ENCODE data around the gene BICD1.

BICD1 gene

DNA sequence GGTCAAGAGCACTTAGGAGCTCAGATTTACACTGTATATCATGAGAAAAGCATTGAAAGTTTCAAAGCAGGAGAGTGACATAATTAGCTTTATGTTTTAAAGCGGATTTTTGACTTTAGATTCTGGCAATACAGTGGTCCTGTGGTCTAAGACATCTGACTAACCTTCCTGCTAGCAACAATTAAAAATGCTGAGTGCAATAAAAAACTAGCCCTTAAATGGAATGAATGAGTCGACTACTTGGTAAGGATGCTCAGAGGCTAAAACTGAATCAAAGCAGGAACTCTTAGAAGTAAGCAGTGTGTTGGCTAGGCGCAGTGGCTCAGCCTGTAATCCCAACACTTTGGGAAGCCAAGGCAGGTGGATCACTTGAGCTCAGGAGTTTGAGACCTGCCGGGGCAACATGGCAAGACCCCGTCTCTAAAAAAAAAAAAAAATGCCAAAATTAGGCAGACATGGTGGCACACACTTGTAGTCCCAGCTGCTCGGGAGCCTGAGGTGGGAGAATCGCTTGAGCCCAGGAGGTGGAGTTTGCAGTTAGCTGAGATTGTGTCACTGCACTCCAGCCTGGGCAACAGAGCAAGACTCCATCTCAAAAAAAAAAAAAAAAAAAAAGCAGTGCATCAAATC lies 18.9 kb downstream of the BICD1 start:
- DNase-seq (ENCODE audit: low spot score) = no peak
- no peak for TF ChIP-seq CTCF (IDR thresholded peaks at IDR 0.05; ENCODE audit: extremely low read depth, missing control alignments)

DNA sequence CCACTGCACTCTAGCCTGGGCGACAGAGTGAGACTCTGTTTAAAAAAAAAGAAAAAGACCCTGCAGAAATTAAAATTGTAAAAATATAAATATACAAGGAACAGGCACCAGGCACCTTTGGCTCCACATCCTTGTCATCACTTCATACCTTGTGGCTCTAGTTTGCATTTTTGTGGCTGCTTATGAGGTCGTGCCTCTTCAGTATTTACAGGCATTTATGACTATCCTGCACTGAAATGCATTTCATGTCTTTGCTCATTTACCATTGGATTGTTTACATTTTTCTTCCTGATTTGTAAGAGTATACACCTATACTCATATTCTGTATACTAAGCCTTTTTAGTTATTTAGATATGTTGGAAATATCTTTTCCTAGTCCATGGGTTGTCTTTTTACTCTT lies 20.1 kb downstream of the BICD1 start:
- DNase-seq (ENCODE audit: low spot score) = no peak
- TF ChIP-seq CTCF (IDR thresholded peaks at IDR 0.05; ENCODE audit: extremely low read depth, missing control alignments) = no peak

DNA sequence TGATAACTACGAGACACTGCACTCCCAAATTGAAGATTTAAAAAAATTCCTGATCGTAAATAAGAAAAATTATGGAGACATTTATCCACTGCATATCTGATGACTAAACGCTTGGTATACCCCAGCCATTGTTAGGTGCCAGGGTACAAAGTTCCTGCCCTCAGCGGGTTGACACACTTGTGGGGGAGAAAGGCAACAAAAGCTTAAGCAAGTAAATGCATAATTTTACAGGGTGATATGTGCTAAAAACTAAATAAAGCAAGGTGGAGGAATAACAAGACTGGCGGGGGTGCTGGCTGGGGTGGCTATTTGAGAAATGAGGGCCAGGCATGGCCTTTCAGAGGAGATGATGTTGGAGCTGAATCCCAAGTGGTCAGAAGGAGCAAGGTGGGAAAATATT lies 25.0 kb downstream of the BICD1 start:
- no peak for TF ChIP-seq CTCF (IDR thresholded peaks at IDR 0.05; ENCODE audit: extremely low read depth, missing control alignments)
- no peak for DNase-seq (ENCODE audit: low spot score)

DNA sequence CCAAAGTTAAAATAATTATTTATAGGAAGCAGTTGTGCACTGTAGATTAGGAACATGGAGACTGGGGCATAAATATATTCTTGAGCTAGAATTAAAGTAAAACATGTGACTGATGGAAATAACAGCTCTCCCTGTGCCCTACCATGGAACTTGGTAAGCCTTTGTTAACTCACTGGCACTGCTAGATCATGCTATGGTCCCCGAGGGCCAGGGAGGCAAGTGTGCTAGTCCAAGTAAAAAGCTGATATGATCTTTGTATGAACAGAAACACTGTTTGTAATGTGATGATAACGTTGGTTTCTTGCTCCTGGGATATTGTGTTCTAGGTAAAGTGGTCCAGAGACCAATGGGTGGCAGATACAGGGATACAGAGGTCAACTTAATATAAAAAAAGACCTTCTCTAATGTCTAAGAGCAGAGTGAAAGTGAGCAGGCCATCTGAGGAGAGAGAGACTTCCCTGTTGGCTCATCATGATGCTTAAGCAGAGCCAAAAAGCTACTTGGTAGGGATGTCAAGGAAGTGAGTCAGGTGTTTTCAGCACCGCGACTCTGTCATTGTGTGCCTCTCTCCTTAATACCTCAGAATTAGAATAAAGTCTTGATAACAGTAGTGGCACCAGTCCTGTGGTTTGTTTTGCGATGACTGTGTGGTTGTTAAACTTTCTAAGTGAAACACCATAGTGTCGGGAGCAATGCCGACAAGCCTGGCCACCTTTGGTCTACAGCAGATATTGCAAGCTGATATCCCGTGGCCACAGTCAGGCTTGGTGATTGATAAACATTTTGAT lies 27.6 kb downstream of the BICD1 start:
- TF ChIP-seq CTCF (IDR thresholded peaks at IDR 0.05; ENCODE audit: extremely low read depth, missing control alignments) = no peak
- DNase-seq (ENCODE audit: low spot score) = peak; percentile 42

DNA sequence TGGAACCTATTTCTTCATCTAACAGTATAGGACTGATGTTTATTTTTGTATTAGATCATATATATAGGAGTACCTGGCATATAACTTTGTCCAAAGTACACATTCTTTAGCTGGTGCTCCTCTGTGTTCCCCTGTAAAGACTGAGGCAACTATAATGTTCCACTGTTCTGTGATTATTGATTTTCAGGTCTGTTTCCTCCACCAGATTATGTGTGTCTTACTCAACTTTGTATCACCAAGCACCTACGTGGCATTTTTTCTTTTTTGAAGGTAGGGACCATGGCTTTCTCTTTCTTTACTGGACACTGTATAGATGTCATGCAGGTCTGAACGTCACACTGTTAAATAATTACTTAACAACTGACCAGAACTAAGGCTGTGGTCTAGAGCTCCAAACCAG lies 29.3 kb downstream of the BICD1 start:
- no peak for TF ChIP-seq CTCF (IDR thresholded peaks at IDR 0.05; ENCODE audit: extremely low read depth, missing control alignments)
- DNase-seq (ENCODE audit: low spot score) = no peak

DNA sequence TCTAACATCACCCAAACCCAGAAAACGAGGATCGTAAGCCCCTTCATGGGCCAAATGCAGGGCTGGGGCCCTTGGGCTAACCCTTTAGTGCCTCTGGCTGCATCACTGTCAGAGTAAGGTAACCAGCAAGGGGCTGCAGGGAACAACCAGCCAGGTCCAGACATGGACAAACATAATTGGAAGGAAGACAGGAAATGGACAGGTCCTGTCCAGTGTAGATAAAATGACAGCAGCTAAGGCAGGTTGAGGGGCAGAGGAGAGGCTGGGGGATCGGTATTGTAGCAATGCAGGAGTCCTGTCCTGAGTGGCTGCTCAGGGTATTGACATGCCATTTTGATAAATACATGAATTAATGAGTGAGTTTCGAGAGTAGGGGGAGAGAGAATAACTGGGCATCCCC lies 29.8 kb downstream of the BICD1 start:
- DNase-seq (ENCODE audit: low spot score) = no peak
- no peak for TF ChIP-seq CTCF (IDR thresholded peaks at IDR 0.05; ENCODE audit: extremely low read depth, missing control alignments)

DNA sequence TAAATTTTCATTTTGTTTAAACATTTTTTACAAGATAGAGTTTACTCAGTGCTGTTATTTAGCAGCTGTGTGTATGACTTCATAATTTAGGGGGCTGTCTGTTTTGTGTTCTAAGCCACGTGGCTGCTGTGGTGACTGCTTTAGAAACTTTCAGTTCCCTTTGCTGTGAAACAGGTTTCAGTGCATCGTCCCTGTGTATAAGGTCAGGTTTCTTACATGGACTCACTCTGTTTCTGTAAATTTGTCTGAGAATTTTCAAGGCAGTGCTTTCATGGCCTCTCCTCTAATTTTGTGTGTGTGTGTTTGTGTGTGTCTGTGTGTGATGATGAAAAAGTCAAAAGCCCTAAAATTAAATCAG lies 32.4 kb downstream of the BICD1 start:
- TF ChIP-seq CTCF (IDR thresholded peaks at IDR 0.05; ENCODE audit: extremely low read depth, missing control alignments) = no peak
- peak; percentile 67 for DNase-seq (ENCODE audit: low spot score)
